ENCODE results near the gene GNG12. TPM values are rescaled to one million over a fixed set of nuclear protein-coding genes. Genes with fewer than 3 reads are reported as not detected.

Gene GNG12
- total and polyA plus RNA-seq, 2 donors (not counting 3 experiments of a cell fraction or from before 2014, with no cell fraction given): 107 to 152 TPM

DNA sequence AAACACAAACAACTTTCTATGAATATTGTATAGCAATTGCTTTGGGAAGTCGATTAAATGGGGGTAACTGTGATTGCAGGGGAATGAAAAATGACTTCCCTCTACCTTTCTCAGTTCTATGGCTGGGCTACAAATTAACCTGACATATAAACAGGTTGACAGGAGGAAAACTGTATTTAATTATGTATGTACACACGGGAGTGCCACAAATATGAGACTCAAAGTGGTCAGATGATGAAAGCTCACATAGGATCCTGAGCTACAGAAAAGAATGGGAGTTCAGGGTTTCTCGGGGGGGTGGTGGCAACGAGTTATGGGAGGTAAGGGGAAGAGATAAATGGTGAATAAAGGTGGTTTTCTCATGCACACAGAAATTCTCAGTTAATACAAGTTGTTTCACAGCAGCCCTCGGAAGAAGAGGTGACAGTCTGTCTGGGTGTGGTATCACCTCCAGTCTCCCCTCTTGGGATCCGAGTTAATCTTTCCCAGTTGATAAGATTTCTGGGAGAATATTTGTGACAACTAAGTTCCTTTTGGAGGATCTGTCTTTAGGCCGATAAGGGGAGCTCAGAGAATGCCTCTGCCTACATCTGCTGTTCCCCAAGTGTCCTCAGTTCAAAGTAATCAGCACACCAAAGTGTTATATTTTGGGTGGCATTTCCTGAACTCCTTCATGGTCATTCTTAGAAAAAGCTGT is 122.0 kb downstream of the GNG12 start:
- dilution Hi-C loops (cut with MboI; ENCODE audit: extremely low pct_ligation_motif_present, low sequenced_read_pairs): no loop called here
- DNase-seq (ENCODE audit: low read depth, low spot score) (no peak), FAIRE-seq (no peak)
- H3K4me1 ChIP-seq (ENCODE audit: control insufficient read depth, extremely low read depth, insufficient read depth, low read length): peaks cover 50% of the 10 kb centered on the region
- H3K9me3 ChIP-seq (replicated peaks; ENCODE audit: control insufficient read depth, insufficient read depth, low read length): no peaks in the 10 kb centered on the region
- peak overlapping the region; percentile 68 for H3K4me2 ChIP-seq (ENCODE audit: insufficient read depth, low read length)
- H3K36me3 ChIP-seq (ENCODE audit: control insufficient read depth in 2 of 2, extremely low read depth in 1 of 2, insufficient read depth in 2 of 2, low read length in 2 of 2): no peaks in the 10 kb centered on the region
- H4K20me1 ChIP-seq (replicated peaks; ENCODE audit: control insufficient read depth, extremely low read depth, insufficient read depth, low read length): no peaks in the 10 kb centered on the region
- H2AFZ ChIP-seq (ENCODE audit: low read depth, low read length): no peak overlapping the region
- peak overlapping the region; percentile 74 for H3K27ac ChIP-seq (ENCODE audit: insufficient read depth, low read depth, low read length)
- no peaks in the 10 kb centered on the region for H3K9me1 ChIP-seq (replicated peaks; ENCODE audit: control insufficient read depth, extremely low read depth, insufficient read depth, low read length)
- TF ChIP-seq, protein P1, sequence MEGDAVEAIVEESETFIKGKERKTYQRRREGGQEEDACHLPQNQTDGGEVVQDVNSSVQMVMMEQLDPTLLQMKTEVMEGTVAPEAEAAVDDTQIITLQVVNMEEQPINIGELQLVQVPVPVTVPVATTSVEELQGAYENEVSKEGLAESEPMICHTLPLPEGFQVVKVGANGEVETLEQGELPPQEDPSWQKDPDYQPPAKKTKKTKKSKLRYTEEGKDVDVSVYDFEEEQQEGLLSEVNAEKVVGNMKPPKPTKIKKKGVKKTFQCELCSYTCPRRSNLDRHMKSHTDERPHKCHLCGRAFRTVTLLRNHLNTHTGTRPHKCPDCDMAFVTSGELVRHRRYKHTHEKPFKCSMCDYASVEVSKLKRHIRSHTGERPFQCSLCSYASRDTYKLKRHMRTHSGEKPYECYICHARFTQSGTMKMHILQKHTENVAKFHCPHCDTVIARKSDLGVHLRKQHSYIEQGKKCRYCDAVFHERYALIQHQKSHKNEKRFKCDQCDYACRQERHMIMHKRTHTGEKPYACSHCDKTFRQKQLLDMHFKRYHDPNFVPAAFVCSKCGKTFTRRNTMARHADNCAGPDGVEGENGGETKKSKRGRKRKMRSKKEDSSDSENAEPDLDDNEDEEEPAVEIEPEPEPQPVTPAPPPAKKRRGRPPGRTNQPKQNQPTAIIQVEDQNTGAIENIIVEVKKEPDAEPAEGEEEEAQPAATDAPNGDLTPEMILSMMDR (IDR thresholded peaks at IDR 0.05; ENCODE audit: extremely low read depth in 1 of 2, insufficient read depth in 1 of 2, low read depth in 1 of 2, low read length in 2 of 2): no peak
- TF ChIP-seq POLR2AphosphoS5 (IDR thresholded peaks at IDR 0.05; ENCODE audit: insufficient read depth, low read depth, low read length) (no peak), JUN (IDR thresholded peaks at IDR 0.05; ENCODE audit: borderline replicate concordance, insufficient read depth, insufficient read length, low read depth) (no peak)
- ChIA-PET POLR2A (interaction anchor here (1.0 kb wide), 1 partner anchor 25 kb away, joined by 4 read pairs; no protein-coding TSS in a partner anchor), CTCF (interaction anchor here (0.8 to 2.5 kb wide), 10 partner anchors 10 to 187 kb away, joined by 3 to 23 read pairs (median 4); no protein-coding TSS in a partner anchor)
- H3K9ac ChIP-seq (replicated peaks; ENCODE audit: extremely low read depth, insufficient read depth, low read length): peak overlapping the region; percentile 22
- intact Hi-C loops (cut with micrococcal nuclease): no loop called here
- no TSS peak for BruUV-seq (replicated peaks)
- H3K4me3 ChIP-seq (replicated peaks in 1 of 3; ENCODE audit: insufficient read depth in 1 of 3, low read depth in 1 of 3, low read length in 3 of 3): no peak overlapping the region
- peaks cover 17% of the 10 kb centered on the region for H3K79me2 ChIP-seq (ENCODE audit: control insufficient read depth, insufficient read depth, low read length)
- H3K27me3 ChIP-seq (ENCODE audit: control insufficient read depth in 2 of 2, insufficient read depth in 2 of 2, low read length in 2 of 2): no peaks in the 10 kb centered on the region

DNA sequence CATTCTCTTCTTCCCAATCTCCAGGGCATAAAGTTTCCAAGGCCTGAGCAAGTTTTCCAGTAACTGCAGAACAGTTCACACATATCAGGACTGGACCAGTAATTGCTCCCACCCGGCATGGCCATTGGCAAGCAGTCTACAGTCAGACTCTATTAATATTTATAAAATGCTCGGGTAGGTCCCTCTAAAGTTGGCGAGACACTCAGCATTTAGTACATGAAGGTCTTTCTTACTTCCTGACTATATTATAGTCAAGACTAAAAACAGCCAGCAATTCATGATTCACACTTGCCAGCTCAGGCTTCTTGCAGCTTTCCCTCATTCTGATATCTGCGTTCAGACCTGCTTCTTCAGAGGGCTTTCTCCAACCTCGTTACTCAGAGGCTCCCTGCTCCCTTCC is 122.8 kb downstream of the GNG12 start:
- peak; percentile 83 for DNase-seq (ENCODE audit: low read depth, low spot score)
- ChIA-PET CTCF (interaction anchor here (0.7 to 2.5 kb wide), 9 partner anchors 10 to 186 kb away, joined by 3 to 23 read pairs (median 5); no protein-coding TSS in a partner anchor), POLR2A (no interaction called here)
- Histone ChIP-seq H4K20me1 (replicated peaks; ENCODE audit: control insufficient read depth, extremely low read depth, insufficient read depth, low read length) (no peaks in the 10 kb centered on the region), H3K9me1 (replicated peaks; ENCODE audit: control insufficient read depth, extremely low read depth, insufficient read depth, low read length) (no peaks in the 10 kb centered on the region), H3K4me2 (ENCODE audit: insufficient read depth, low read length) (peak overlapping the region; percentile 68), H3K27me3 (ENCODE audit: control insufficient read depth in 2 of 2, insufficient read depth in 2 of 2, low read length in 2 of 2) (no peaks in the 10 kb centered on the region), H3K27ac (ENCODE audit: insufficient read depth, low read depth, low read length) (peak overlapping the region; percentile 74), H3K4me3 (replicated peaks in 1 of 3; ENCODE audit: insufficient read depth in 1 of 3, low read depth in 1 of 3, low read length in 3 of 3) (no peak overlapping the region), H3K9me3 (replicated peaks; ENCODE audit: control insufficient read depth, insufficient read depth, low read length) (no peaks in the 10 kb centered on the region), H3K79me2 (ENCODE audit: control insufficient read depth, insufficient read depth, low read length) (peaks cover 17% of the 10 kb centered on the region), H3K36me3 (ENCODE audit: control insufficient read depth in 2 of 2, extremely low read depth in 1 of 2, insufficient read depth in 2 of 2, low read length in 2 of 2) (no peaks in the 10 kb centered on the region), H2AFZ (ENCODE audit: low read depth, low read length) (no peak overlapping the region), H3K4me1 (ENCODE audit: control insufficient read depth, extremely low read depth, insufficient read depth, low read length) (peaks cover 50% of the 10 kb centered on the region), H3K9ac (replicated peaks; ENCODE audit: extremely low read depth, insufficient read depth, low read length) (peak overlapping the region; percentile 22)
- BruUV-seq (replicated peaks): no TSS peak
- FAIRE-seq: peak; percentile 92
- dilution Hi-C loops (cut with MboI; ENCODE audit: extremely low pct_ligation_motif_present, low sequenced_read_pairs): no loop called here
- intact Hi-C loops (cut with micrococcal nuclease): loop anchor here (1.0 kb wide), 1 partner anchor 50 kb away; no protein-coding TSS in a partner anchor
- TF ChIP-seq FOS (IDR thresholded peaks at IDR 0.05; ENCODE audit: borderline replicate concordance, insufficient read depth, low read length) (peak; percentile 66), GATA2 (IDR thresholded peaks at IDR 0.05; ENCODE audit: insufficient read depth, insufficient read length, low read depth, low read length) (no peak), POLR2AphosphoS5 (IDR thresholded peaks at IDR 0.05; ENCODE audit: insufficient read depth, low read depth, low read length) (peak; percentile 28)
- TF ChIP-seq, protein P2, sequence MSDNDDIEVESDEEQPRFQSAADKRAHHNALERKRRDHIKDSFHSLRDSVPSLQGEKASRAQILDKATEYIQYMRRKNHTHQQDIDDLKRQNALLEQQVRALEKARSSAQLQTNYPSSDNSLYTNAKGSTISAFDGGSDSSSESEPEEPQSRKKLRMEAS (IDR thresholded peaks at IDR 0.05; ENCODE audit: insufficient read depth, insufficient read length): no peak
